ENCODE measurements around the gene SRPRB. TPM values are rescaled to one million over a fixed set of nuclear protein-coding genes. Genes with fewer than 3 reads are reported as not detected.

SRPRB gene
- total RNA-seq, 1 experiment from 2014 or later: 43.4 TPM

GRCh38 chr3:133849346-133849745 is 43.7 kb downstream of the SRPRB start:
- H3K4me2 ChIP-seq (ENCODE audit: low read length): no peak overlapping the region
- no peak for ATAC-seq
- H3K9me2 ChIP-seq (replicated peaks; ENCODE audit: low read length): no peaks in the 10 kb centered on the region
- H3K4me3 ChIP-seq (ENCODE audit: low read length): no peak overlapping the region
- no peaks in the 10 kb centered on the region for H3F3A ChIP-seq (ENCODE audit: low read length, unreplicated experiment)
- H2AFZ ChIP-seq (ENCODE audit: low read length): no peak overlapping the region
- TF ChIP-seq EZH2 (IDR thresholded peaks at IDR 0.05; ENCODE audit: low read length, unreplicated experiment): no peak
- TF ChIP-seq EZH2phosphoT487 (IDR thresholded peaks at IDR 0.05; ENCODE audit: borderline replicate concordance, low read length): no peak
- TF ChIP-seq CTCF (conservative IDR thresholded peaks at IDR 0.05; ENCODE audit: low read depth, low read length): no peak
- no peaks in the 10 kb centered on the region for H3K27me3 ChIP-seq (ENCODE audit: low read length)
- no TSS peak for BruUV-seq (replicated peaks)
- H3K9ac ChIP-seq (ENCODE audit: low read length): no peak overlapping the region
- intact Hi-C loops (cut with micrococcal nuclease): no loop called here
- H3K4me1 ChIP-seq (ENCODE audit: insufficient read depth, low read length): no peaks in the 10 kb centered on the region
- no peak overlapping the region for H3K27ac ChIP-seq (ENCODE audit: low read length)
- no peaks in the 10 kb centered on the region for H3K9me3 ChIP-seq (ENCODE audit: low read length)
- H4K20me1 ChIP-seq (ENCODE audit: low read length): no peaks in the 10 kb centered on the region
- no peaks in the 10 kb centered on the region for H3K79me2 ChIP-seq (ENCODE audit: low read length)
- ChIA-PET POLR2A (ENCODE audit: unreplicated experiment) (no interaction called here), CTCF (no interaction called here)
- no peak for DNase-seq
- no peaks in the 10 kb centered on the region for H3K36me3 ChIP-seq (ENCODE audit: low read depth, low read length)

GRCh38 chr3:133850034-133850433 is 44.4 kb downstream of the SRPRB start:
- POLR2A ChIA-PET (ENCODE audit: unreplicated experiment): no interaction called here
- intact Hi-C loops (cut with micrococcal nuclease): no loop called here

More at GRCh38 chr3:133850034-133850433, 44.4 kb downstream of the SRPRB start:
- no TSS peak for BruUV-seq (replicated peaks)
- Histone ChIP-seq H3F3A (ENCODE audit: low read length, unreplicated experiment) (no peaks in the 10 kb centered on the region), H3K9ac (ENCODE audit: low read length) (no peak overlapping the region), H2AFZ (ENCODE audit: low read length) (no peak overlapping the region), H3K4me2 (ENCODE audit: low read length) (no peak overlapping the region), H4K20me1 (ENCODE audit: low read length) (no peaks in the 10 kb centered on the region), H3K4me3 (ENCODE audit: low read length) (no peak overlapping the region), H3K36me3 (ENCODE audit: low read depth, low read length) (no peaks in the 10 kb centered on the region), H3K79me2 (ENCODE audit: low read length) (no peaks in the 10 kb centered on the region), H3K27ac (ENCODE audit: low read length) (no peak overlapping the region), H3K9me3 (ENCODE audit: low read length) (no peaks in the 10 kb centered on the region), H3K27me3 (ENCODE audit: low read length) (no peaks in the 10 kb centered on the region), H3K9me2 (replicated peaks; ENCODE audit: low read length) (no peaks in the 10 kb centered on the region), H3K4me1 (ENCODE audit: insufficient read depth, low read length) (no peaks in the 10 kb centered on the region)
- no peak for DNase-seq
- CTCF ChIA-PET: no interaction called here
- no peak for TF ChIP-seq EZH2 (IDR thresholded peaks at IDR 0.05; ENCODE audit: low read length, unreplicated experiment)
- no peak for TF ChIP-seq EZH2phosphoT487 (IDR thresholded peaks at IDR 0.05; ENCODE audit: borderline replicate concordance, low read length)
- TF ChIP-seq CTCF (conservative IDR thresholded peaks at IDR 0.05; ENCODE audit: low read depth, low read length): no peak
- no peak for ATAC-seq

Data from PC-3 (cell line).